Epithelial cell of esophagus (primary cell): ENCODE data around the gene ETNK2.

Source experiments
- DNase-seq: peaks from one replicate; pipeline ENCODE4 v3.0.0; 2010; ENCODE audit warnings: low read depth
- H3K4me3 ChIP-seq: 2 replicates; pipeline ENCODE4 v1.5.1; 2011; ENCODE audit warnings: mild to moderate bottlenecking, low read length, control low read depth
- CTCF ChIP-seq: IDR thresholded peaks from 2 replicates; pipeline ENCODE4 v1.5.1; 2011; ENCODE audit warnings: low read depth, mild to moderate bottlenecking, low read length, control low read depth, inconsistent platforms; ENCODE audit not compliant: insufficient read depth; ENCODE audit errors: missing control alignments

Gene ETNK2

DNA sequence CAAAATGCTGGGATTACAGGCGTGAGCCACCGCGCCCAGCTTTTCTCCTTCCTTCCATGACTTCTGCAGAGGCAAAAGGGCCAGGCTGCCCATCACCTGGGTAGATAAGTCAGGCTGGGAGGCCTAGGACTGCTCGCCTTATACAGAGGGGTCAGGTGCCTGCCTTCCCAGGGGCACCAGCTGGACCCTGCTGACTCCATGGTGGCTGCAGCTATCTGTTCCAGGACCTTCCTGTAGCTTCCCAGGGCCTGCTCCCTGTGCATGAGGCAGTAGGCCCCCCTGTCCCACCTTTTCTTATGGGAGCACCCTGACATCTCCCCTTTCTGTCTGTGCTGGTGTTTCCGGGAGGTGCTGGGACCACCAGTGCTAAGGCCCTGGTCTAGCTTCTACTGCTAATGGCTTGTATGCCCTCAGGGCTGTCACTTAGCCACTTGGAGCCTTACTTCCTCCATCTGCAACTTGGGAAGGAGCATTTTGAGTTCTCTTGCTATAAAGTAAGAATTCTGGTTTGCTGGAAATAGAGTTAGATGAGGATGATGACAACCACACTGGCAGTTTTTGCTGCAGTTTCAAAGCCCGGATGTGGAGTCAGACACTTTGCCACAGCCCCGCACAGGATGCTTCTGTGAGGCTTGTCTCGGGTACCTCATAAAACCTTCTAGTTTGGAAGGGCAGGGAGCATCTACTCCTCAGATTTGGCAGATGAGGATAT lies 64.5 kb downstream of the ETNK2 start:
- TF ChIP-seq CTCF, result no peak
- DNase-seq, result no peak
- no peak overlapping the region for H3K4me3 ChIP-seq

- TF ChIP-seq CTCF, result no peak
- DNase-seq, result peak; percentile 26
- no peak overlapping the region for H3K4me3 ChIP-seq
Observed at GRCh38 chr1:204085876-204086275, 66.0 kb downstream of the ETNK2 start.

DNA sequence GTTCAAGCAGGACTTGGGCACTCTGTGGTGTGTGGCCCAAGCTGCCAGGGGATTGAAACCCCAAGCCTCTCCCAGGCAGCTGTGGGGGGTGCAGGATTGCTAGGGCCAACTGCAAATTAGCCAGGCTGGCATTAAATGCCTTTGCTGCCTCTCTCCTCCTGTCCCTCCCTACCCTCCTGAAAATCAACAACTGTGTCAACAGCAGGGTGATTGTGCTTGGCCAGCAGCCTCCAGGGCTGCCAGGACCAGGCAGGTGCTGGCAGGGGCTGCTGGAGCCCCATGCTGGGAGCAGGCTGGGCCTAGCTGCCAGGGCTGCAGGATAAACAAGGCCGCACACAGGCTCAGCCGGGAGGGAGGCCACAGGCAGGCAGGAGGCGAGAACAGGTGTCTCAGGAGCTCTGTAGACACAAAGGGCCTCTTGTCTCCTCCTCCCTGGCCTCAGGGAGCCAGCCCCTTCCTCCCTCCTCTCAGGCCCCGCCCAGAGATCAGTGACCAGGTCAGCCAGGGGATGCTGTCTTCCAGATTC lies 67.5 kb downstream of the ETNK2 start:
- no peak for TF ChIP-seq CTCF
- no peak overlapping the region for H3K4me3 ChIP-seq
- DNase-seq, result no peak

- no peak for DNase-seq
- TF ChIP-seq CTCF, result no peak
- H3K4me3 ChIP-seq, result no peak overlapping the region
Observed at GRCh38 chr1:204083491-204083890, 68.4 kb downstream of the ETNK2 start.

- TF ChIP-seq CTCF, result no peak
- DNase-seq, result no peak
- no peak overlapping the region for H3K4me3 ChIP-seq
Observed at GRCh38 chr1:204081791-204082513, 69.9 kb downstream of the ETNK2 start.

- DNase-seq, result no peak
- TF ChIP-seq CTCF, result no peak
- H3K4me3 ChIP-seq, result no peak overlapping the region
Observed at GRCh38 chr1:204081164-204081790, 70.6 kb downstream of the ETNK2 start.
